ENCODE results near the gene IL22RA1. TPM values are rescaled to one million over a fixed set of nuclear protein-coding genes. Genes with fewer than 3 reads are reported as not detected.

IL22RA1 gene
- polyA plus RNA-seq, 1 donor from 2014 or later = not detected

DNA sequence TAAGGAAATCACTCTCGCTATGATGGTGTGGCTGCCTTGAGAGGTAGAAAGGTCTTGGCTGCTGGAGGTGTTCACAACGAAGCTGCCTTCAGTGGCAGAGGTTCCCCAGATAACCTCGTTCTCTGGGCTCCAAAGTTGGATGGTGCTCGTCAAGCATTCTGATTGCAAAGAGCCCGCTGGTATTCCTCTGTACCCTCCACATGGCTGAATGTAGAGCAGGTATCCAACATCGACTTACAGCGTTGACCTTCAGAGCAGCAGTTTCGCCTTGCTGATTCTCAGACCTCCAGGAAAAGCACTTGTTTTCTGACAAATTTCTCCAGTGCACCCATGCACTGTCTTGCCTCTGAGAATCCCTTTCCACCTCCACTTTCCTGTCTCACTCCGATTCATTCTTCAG lies 4.3 kb upstream of the IL22RA1 start:
- Histone ChIP-seq H3K9ac (ENCODE audit: low read length) (no peak overlapping the region), H3K27ac (ENCODE audit: low read length) (no peak overlapping the region), H3K79me2 (replicated peaks; ENCODE audit: insufficient read depth, low read length) (no peaks in the 10 kb centered on the region), H3K9me3 (ENCODE audit: low read length) (no peaks in the 10 kb centered on the region), H3K36me3 (ENCODE audit: insufficient read depth, low read length) (no peaks in the 10 kb centered on the region), H2AFZ (ENCODE audit: low read depth, low read length) (no peak overlapping the region), H3K27me3 (ENCODE audit: insufficient read depth, low read depth, low read length) (peaks cover 2% of the 10 kb centered on the region), H3K4me2 (ENCODE audit: low read length) (no peak overlapping the region), H4K20me1 (ENCODE audit: insufficient read depth) (no peaks in the 10 kb centered on the region), H3K9me2 (ENCODE audit: insufficient read depth, low read length) (no peaks in the 10 kb centered on the region), H3F3A (ENCODE audit: insufficient read depth, low read length, poor library complexity, severe bottlenecking) (no peaks in the 10 kb centered on the region), H3K4me3 (ENCODE audit: low read length) (no peak overlapping the region)
- TF ChIP-seq SMC3 (conservative IDR thresholded peaks at IDR 0.05; ENCODE audit: poor library complexity) (no peak), EP300 (conservative IDR thresholded peaks at IDR 0.05; ENCODE audit: poor library complexity, severe bottlenecking) (no peak), TAF1 (IDR thresholded peaks at IDR 0.05; ENCODE audit: low read depth) (no peak), EZH2 (IDR thresholded peaks at IDR 0.05; ENCODE audit: borderline replicate concordance, insufficient read depth, low read length, poor library complexity, severe bottlenecking) (no peak), MXI1 (conservative IDR thresholded peaks at IDR 0.05; ENCODE audit: poor library complexity, severe bottlenecking) (no peak)
- TF ChIP-seq, protein P1, sequence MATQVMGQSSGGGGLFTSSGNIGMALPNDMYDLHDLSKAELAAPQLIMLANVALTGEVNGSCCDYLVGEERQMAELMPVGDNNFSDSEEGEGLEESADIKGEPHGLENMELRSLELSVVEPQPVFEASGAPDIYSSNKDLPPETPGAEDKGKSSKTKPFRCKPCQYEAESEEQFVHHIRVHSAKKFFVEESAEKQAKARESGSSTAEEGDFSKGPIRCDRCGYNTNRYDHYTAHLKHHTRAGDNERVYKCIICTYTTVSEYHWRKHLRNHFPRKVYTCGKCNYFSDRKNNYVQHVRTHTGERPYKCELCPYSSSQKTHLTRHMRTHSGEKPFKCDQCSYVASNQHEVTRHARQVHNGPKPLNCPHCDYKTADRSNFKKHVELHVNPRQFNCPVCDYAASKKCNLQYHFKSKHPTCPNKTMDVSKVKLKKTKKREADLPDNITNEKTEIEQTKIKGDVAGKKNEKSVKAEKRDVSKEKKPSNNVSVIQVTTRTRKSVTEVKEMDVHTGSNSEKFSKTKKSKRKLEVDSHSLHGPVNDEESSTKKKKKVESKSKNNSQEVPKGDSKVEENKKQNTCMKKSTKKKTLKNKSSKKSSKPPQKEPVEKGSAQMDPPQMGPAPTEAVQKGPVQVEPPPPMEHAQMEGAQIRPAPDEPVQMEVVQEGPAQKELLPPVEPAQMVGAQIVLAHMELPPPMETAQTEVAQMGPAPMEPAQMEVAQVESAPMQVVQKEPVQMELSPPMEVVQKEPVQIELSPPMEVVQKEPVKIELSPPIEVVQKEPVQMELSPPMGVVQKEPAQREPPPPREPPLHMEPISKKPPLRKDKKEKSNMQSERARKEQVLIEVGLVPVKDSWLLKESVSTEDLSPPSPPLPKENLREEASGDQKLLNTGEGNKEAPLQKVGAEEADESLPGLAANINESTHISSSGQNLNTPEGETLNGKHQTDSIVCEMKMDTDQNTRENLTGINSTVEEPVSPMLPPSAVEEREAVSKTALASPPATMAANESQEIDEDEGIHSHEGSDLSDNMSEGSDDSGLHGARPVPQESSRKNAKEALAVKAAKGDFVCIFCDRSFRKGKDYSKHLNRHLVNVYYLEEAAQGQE (IDR thresholded peaks at IDR 0.05; ENCODE audit: borderline replicate concordance) = no peak

DNA sequence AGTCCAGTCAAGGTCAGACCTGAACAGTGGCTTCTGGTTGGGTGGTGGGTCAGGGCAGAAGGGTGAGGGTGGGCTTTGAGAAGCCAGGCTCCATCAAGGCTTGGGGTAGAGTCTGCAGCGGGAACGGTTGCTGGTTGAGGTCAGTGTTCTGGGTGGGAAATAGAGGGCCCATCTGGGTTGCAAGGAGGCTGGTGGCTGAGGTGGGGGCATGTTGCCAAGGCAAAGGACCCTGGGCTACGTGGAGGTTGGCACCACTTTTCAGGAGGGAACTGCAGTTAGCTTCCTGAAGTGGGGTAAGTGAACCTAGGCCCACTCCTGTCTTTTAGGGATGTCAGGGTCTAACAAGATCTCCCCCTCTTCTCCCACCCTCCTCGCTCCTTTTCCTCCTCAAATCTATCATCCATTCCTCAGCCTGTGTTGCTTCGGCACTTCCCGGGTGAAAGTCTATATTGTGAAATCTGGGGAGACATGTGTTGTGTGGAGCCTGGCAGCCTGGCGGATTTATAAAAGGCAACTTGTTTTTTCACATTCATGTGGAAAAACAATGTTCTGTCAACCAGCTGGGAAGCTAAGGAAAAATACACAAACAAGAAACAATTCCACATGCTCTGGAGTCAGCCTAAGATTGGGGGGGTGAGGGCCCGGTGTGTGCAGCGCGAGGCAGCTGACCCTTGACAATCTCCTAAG lies 1.5 kb downstream of the IL22RA1 start:
- no peaks in the 10 kb centered on the region for H3K27me3 ChIP-seq (ENCODE audit: insufficient read depth, low read depth, low read length)
- H3K79me2 ChIP-seq (replicated peaks; ENCODE audit: insufficient read depth, low read length) = no peaks in the 10 kb centered on the region
- no peak overlapping the region for H3K9ac ChIP-seq (ENCODE audit: low read length)
- H4K20me1 ChIP-seq (ENCODE audit: insufficient read depth) = no peaks in the 10 kb centered on the region
- H2AFZ ChIP-seq (ENCODE audit: low read depth, low read length) = no peak overlapping the region
- H3K9me3 ChIP-seq (ENCODE audit: low read length) = no peaks in the 10 kb centered on the region
- no peak overlapping the region for H3K4me3 ChIP-seq (ENCODE audit: low read length)
- H3K9me2 ChIP-seq (ENCODE audit: insufficient read depth, low read length) = no peaks in the 10 kb centered on the region
- H3K36me3 ChIP-seq (ENCODE audit: insufficient read depth, low read length) = no peaks in the 10 kb centered on the region
- no peak for TF ChIP-seq EP300 (conservative IDR thresholded peaks at IDR 0.05; ENCODE audit: poor library complexity, severe bottlenecking)
- no peak for TF ChIP-seq POLR2AphosphoS5 (IDR thresholded peaks at IDR 0.05)
- TF ChIP-seq TAF1 (IDR thresholded peaks at IDR 0.05; ENCODE audit: low read depth) = no peak
- TF ChIP-seq MXI1 (conservative IDR thresholded peaks at IDR 0.05; ENCODE audit: poor library complexity, severe bottlenecking) = no peak
- TF ChIP-seq RAD21 (conservative IDR thresholded peaks at IDR 0.05) = no peak
- TF ChIP-seq EZH2 (IDR thresholded peaks at IDR 0.05; ENCODE audit: borderline replicate concordance, insufficient read depth, low read length, poor library complexity, severe bottlenecking) = no peak
- TF ChIP-seq, protein P1 (IDR thresholded peaks at IDR 0.05; ENCODE audit: borderline replicate concordance) = no peak
- TF ChIP-seq, protein P2, sequence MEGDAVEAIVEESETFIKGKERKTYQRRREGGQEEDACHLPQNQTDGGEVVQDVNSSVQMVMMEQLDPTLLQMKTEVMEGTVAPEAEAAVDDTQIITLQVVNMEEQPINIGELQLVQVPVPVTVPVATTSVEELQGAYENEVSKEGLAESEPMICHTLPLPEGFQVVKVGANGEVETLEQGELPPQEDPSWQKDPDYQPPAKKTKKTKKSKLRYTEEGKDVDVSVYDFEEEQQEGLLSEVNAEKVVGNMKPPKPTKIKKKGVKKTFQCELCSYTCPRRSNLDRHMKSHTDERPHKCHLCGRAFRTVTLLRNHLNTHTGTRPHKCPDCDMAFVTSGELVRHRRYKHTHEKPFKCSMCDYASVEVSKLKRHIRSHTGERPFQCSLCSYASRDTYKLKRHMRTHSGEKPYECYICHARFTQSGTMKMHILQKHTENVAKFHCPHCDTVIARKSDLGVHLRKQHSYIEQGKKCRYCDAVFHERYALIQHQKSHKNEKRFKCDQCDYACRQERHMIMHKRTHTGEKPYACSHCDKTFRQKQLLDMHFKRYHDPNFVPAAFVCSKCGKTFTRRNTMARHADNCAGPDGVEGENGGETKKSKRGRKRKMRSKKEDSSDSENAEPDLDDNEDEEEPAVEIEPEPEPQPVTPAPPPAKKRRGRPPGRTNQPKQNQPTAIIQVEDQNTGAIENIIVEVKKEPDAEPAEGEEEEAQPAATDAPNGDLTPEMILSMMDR (IDR thresholded peaks at IDR 0.05; ENCODE audit: poor library complexity, severe bottlenecking) = no peak
- TF ChIP-seq SMC3 (conservative IDR thresholded peaks at IDR 0.05; ENCODE audit: poor library complexity) = no peak
- no peaks in the 10 kb centered on the region for H3F3A ChIP-seq (ENCODE audit: insufficient read depth, low read length, poor library complexity, severe bottlenecking)
- no peak overlapping the region for H3K27ac ChIP-seq (ENCODE audit: low read length)
- no peak overlapping the region for H3K4me2 ChIP-seq (ENCODE audit: low read length)
